ENCODE data around the gene PEA15.

Gene PEA15, protein sequence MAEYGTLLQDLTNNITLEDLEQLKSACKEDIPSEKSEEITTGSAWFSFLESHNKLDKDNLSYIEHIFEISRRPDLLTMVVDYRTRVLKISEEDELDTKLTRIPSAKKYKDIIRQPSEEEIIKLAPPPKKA

DNA sequence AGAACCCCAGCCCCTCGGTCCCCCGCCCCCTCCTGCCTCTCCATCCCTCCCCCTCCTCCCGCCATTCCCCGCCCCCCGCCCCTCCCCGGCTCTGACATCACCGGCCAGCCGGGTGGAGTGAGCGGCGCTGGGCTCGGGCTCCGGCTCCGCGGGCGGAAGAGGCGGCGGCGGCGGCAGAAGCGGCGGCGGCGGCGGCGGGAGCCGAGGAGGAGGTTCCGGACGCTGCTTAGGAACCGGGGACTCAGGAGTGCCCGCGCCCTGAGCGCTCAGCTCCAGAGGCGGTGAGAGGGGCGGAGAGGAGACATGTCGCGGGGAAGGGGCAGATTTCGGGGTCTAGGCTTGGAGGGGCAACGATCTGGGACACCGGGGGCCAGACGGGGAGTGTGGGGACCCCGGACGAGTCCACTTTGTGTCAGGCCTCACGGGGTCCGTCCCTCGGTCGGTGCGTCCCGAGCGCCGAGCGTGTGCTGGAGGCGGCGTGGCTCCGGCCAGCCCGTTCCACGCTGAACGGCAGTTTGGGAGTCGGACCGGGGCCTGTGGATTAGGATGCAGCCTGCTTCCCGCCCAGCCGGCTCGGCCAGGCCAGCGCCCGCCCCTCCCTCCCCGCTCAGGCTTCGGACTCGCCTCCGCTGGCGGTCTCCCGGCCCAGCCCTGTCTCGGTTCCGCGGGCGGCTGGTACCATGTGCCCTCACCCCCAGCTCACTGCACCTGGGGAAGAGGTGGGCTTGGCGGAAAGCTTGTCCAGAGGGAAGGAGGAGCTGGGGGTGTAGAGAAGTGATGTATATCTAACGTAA, at the start of gene PEA15:
Gene PEA15, plus strand, starts transcription at position 143 of the 794 bp plus-strand sequence. CDS start 6,161 bp downstream, outside the sequence.
- DNase-seq (ENCODE audit: low read depth in 2 of 2), result peak; percentile 58 to 68

DNA sequence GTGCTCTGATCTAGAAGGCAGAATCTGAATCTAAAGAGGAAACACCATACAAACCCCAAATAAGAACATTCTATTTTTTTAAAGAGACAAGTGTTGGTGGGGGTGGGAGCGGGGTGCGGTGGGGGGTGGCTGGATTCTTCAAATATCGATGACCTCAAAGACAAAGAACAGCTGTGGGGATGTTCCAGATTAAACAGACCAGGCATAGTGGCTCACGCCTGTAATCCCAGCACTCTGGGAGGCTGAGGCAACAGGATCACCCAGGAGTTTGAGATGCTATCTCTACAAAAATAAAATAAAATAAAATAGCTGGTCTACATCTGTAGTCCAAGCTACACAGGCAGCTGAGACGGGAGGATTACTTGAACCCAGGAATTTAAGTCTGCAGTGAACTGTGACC, 48.8 kb upstream of the PEA15 start:
- no peak for DNase-seq (ENCODE audit: low read depth in 2 of 2)

DNA sequence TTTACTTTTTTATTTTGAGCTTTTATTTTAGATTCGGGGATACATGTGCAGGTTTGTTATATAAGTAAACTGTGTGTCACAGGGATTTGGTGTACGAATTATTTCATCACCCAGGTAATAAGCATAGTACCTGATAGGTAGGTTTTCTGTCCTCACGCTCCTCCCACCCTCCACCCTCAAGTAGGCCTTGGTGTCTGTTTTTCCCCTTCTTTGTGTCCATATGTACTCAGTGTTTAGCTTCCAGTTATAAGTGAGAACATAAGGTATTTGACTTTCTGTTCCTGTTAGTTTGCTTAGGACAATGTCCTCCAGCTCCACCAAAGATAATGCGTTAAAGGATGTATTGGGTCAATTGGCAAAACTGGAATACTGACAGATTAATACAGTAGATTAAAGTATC, 48.0 kb upstream of the PEA15 start:
- no peak for DNase-seq (ENCODE audit: low read depth in 2 of 2)

DNA sequence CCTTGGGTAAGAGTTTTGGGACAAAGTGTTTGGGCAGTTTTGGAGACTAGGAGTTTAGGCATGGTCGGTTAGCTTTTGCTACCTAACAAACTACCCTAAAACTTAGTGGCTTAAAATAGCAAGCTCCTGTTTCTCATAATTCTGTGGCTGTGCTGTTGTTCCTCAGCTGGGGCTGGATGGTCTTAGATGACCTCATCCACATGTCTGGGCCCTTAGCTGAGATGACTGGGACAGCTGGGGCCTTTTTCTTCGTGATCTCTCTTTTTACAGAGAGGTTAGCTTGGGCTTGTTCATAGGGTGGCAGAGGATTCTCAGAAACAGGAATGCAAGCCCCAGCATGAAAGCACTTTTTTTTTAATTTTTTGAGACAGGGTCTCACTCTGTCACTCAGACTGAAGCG, 47.2 kb upstream of the PEA15 start:
- DNase-seq (ENCODE audit: low read depth in 2 of 2), result no peak

DNA sequence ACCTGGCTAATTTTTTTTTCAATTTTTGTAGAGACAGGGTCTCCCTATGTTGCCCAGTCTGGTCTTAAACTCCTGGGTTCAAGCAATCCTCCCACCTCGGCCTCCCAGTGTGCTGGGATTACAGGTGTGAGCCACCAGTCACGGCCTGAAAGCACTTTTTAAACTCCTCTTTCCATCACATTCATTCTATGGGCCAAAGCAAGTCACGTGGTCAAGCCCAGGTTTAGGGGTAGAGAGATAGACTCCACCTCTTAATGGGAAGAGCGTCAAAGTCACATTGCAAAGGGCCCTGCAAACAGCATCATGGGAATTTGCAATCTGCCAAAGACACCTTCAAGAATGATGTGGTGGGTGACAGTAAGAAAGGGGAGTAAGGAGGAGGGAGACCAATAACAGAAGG, 46.6 kb upstream of the PEA15 start:
- no peak for DNase-seq (ENCODE audit: low read depth in 2 of 2)

DNA sequence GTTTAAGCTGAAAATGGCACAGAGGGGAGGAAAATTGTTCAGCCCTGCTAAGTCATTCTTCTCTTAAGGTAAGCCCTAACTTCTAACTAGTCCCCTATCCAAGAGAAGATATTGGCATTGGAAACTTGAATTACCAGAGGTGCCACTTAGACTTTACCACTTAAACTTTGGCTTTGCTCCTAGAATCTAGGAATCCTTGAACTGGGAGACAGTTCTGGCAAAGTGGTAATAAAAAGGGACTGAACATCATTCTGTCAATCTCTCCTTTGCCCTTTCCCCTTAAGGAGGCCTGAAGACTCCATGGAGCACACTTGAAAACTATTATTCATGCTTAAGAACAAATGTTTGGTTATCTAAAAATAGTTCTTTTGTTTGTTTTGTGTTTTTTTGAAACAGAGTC, 45.3 kb upstream of the PEA15 start:
- DNase-seq (ENCODE audit: low read depth in 2 of 2), result no peak

DNA sequence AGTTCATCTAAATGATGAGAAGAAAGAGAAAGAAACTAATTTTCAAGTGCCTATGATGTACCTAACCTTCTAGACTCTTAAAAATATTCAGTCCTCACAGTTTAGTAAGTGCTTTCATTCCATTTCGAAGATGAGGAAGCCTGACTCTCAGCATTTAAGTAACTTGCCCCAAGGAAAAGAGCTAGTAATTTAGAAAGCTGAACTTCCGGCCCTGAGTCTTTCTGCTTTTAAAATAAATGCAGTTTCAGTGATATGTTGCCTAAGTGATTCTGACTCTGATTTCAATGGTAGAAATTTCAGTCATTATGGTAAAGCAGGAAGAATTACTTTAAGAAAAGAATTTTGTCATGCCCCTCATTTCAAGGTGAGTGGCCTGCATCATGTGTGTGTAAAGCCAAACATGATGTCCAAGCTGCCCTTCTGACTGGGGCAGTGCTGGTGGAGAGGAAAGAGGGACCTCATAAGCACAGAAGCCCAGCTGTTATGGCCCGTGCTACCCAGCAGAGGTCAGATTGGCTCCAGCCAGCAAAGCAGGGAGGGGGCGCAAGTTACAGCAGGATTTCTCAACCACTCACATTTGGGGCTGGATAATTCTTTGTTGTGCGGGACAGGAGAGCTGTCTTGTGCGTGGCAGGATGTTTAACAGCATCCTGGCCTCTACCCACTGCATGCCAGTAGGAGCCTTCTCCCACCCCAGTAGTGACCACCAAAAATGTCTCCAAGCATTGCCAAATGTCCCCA, 43.0 kb upstream of the PEA15 start:
- DNase-seq (ENCODE audit: low read depth in 2 of 2), result no peak

DNA sequence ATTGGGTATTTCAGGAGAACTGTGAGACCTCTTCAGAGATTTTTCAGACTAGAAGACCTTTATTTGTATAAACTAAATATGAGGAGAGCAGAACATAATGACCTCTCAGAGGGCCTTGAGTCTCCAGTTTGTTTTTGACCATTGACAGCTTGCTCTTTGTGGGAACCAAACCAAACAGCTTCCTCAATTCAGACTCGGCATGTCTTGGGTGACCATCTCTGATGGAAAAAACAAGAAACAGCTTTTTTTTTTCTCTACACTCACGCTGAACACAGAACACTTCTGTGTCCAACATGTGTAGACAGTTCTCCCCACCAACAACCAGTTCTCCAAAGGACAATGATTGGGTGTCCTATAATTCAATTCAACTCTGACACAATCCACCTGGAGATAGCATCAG, 42.3 kb upstream of the PEA15 start:
- DNase-seq (ENCODE audit: low read depth in 2 of 2), result no peak

DNA sequence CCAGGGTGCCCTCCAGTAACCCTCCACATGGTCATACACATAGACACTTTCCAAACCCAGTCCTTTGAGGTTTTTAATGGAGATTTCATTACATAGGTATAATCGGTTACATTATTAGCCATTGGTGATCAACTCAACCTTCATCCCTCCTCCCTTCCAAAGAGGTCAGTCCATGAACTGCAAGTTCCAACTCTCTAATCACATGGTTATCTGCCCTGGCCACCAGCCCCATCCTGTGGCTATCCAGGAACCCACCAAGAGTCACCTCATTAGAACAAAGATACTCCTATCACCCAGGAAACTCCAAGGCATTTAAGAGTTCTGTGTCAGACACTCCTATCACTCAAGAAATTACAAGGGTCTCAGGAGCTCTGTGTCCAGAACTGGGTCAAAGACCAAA, 41.6 kb upstream of the PEA15 start:
- no peak for DNase-seq (ENCODE audit: low read depth in 2 of 2)

DNA sequence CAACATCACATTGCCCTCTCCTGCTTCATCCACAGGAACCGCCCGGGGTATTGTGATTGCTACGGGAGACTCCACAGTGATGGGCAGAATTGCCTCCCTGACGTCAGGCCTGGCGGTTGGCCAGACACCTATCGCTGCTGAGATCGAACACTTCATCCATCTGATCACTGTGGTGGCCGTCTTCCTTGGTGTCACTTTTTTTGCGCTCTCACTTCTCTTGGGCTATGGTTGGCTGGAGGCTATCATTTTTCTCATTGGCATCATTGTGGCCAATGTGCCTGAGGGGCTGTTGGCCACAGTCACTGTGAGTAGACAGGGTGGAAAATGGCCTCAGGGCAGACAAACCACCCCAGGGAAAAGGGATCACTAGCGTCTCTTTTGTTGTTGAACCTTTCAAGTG, 41.1 kb upstream of the PEA15 start:
- no peak for DNase-seq (ENCODE audit: low read depth in 2 of 2)

DNA sequence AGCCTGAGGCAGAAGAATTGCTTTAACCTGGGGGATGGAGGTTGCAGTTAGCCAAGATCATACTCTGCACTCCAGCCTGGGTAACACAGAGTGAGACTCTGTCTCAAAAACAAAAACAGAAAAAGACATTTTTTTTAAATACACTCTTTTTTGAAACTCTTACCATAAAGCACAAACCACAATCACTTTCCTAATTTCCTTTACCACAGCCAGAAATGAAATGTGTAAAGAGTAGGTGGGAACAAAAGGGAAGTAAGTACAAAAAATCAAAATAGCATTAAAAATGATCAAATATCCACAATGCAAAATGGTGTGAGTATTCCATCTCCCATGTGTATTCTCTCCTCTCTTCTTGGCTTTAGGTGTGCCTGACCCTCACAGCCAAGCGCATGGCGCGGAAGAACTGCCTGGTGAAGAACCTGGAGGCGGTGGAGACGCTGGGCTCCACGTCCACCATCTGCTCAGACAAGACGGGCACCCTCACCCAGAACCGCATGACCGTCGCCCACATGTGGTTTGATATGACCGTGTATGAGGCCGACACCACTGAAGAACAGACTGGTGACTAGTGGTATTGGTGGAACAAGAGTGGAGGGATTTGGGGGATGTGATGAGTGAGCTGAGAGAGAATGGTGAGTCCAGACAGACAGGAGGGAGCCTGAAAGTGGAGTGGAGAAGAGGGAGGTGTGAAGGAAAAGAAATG, 38.9 kb upstream of the PEA15 start:
- no peak for DNase-seq (ENCODE audit: low read depth in 2 of 2)

DNA sequence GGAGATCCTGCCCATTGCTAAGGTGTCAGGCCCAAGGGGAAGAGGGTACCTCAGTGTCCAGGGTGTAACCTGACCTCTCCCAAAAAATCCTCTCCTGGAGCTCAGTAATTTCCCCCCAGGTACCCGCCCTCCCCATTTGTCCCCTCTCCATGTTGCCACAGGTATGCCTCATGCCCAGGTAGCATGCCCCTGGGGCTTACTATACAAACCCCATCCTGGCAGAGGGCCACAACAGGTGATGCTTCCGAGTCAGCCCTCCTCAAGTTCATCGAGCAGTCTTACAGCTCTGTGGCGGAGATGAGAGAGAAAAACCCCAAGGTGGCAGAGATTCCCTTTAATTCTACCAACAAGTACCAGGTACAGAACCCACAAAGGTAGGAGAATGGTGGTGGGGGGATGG, 38.1 kb upstream of the PEA15 start:
- no peak for DNase-seq (ENCODE audit: low read depth in 2 of 2)

DNA sequence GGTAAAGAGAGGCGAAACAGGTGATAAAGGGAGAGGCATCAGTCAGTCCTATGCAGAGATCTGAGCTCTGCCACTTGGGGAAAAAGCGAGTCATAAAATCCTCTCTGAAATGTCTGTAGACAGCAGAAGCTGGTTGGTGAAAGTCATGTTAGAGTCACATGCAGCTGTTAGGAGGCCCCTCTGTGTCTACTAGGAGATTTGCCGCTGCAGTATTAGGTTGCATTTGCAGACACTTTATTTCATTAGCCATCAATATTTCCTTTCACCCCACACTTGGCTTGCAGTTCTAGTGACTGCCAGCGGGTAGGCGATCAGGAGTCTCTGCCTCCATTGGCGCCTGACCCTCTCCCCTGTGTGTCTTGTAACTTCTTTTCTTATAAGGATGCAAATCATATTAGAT, 37.6 kb upstream of the PEA15 start:
- DNase-seq (ENCODE audit: low read depth in 2 of 2), result no peak

DNA sequence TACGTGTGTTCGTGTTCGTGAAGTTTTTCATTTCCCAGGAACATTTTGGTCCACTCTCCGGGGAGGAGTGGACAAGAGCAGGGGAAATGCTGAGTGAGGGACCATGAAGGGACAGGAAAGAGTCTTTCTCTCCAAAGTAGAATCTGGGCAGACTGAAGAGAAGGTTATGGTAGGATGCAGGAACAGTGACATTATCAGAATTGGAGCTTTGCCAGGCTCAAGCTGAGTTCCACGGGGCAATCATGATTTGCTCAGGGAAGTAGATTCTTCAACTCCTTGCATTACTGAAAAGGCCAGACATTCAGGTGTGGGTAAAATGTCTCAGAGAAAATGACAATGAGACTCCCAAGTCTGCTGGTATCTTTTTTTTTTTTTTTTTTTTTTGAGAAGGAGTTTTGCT, 37.2 kb upstream of the PEA15 start:
- DNase-seq (ENCODE audit: low read depth in 2 of 2), result no peak

DNA sequence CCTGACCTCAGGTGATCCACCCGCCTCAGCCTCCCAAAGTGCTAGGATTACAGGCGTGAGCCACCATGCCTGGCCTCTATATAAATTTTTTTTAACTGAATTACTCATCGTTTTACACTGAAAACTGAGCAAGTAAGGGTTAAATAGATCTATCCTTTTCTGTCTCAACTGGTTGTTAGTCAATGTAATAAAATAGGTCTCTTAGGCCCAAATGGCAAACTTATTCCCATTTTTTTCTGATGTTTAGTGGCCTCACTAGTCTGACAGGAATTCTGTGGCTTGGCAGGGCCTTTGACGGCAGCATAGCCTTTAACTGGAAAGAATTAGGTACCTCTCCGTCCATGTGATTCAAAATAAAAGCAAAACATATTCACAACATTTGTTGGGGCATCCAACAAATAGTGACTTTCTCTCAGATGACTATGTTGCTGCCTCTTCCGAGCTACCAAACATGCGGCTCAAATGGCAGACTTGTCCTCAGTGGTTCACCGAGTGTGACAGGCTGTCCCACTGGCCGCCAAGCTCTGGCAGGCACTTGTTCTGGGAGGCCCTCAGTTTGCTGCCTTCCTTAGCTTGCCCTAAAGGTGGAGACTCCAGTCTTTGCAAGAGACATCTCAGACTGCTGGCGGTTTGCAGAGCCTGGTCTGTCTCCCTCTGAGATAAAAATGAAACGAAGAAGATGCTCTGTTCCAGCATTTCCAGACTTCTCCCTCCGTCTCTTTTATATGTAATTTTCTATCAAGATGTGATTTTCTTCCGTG, 36.4 kb upstream of the PEA15 start:
- no peak for DNase-seq (ENCODE audit: low read depth in 2 of 2)

DNA sequence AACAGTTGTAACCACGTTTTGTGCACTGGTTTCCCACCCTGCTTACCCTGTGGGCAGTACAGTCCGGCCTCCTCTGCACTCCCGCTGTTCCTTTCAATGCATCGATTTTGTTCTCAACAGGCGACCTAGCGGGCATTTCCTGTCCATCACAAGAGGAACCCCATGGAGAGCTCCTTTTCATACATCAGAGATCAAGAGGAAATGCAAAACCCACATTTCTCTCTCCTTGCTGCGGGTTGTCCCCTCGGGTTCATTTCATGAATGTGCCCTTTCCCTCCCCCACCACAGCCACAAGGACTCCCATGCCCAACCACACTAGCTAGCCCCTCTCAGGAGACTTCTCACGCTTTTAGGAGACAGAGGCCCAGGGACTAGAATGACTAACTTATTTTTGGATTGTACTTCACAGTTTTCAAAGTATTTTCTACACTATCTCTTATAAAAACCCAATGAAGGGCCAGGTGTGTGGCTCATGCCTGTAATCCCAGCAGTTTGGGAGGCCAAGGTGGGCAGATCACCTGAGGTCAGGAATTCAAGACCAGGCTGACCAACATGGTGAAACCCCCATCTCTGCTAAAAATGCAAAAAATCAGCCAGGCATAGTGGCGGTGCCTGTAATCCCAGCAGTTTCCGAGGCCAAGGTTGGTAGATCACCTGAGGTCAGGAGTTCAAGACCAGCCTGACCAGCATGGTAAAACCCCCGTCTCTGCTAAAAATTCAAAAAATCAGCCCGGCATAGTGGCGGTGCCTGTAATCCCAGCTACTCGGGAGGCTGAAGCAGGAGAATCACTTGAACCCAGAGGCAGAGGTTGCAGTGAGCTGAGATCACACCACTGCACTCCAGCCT, 35.4 kb upstream of the PEA15 start:
- no peak for DNase-seq (ENCODE audit: low read depth in 2 of 2)

DNA sequence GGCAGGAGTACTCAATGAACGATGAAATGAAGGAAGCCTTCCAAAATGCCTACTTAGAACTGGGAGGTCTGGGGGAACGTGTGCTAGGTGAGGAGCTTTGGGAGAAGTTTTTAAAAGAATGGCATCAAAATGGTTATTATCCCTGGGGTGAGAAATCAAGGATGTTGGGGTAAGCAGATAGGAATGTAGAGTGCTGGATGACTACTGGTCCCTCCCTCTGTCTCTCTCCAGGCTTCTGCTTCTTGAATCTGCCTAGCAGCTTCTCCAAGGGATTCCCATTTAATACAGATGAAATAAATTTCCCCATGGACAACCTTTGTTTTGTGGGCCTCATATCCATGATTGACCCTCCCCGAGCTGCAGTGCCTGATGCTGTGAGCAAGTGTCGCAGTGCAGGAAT, 33.8 kb upstream of the PEA15 start:
- no peak for DNase-seq (ENCODE audit: low read depth in 2 of 2)

DNA sequence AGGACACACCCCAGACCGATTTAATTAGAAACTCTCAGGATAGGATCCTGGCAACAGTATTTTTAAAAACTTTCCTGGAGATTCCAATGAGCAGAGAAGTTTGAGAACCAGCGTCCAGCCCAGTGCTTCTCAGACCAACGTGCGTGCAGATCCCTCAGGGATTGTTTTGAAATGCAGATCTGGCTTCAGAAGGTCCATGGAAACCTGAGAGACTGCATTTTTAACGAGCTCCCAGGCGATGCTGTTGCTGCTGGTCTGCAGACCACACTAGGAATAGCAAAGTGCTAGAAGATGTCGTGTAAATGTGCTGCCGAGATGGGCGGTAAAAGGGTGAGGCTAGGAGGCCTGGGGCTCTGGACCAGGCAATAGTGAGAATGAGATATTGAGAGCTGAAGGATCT, 33.2 kb upstream of the PEA15 start:
- no peak for DNase-seq (ENCODE audit: low read depth in 2 of 2)

DNA sequence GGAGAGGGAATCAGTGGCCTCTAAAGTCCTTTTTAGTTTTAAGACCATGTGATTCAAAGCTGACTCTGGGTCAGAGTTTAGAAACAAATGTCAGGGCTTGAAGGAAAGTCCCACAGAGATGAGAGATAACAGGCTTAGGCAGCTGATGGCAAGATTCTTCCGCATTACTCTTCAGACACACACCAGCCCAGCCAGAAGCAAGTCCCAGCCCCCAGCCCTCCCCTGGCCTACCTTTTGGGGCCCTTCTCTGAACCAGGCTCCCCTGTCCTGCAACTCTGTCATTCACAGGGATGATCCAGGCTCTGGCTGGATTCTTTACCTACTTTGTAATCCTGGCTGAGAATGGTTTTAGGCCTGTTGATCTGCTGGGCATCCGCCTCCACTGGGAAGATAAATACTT, 28.0 kb upstream of the PEA15 start:
- DNase-seq (ENCODE audit: low read depth in 2 of 2), result no peak

DNA sequence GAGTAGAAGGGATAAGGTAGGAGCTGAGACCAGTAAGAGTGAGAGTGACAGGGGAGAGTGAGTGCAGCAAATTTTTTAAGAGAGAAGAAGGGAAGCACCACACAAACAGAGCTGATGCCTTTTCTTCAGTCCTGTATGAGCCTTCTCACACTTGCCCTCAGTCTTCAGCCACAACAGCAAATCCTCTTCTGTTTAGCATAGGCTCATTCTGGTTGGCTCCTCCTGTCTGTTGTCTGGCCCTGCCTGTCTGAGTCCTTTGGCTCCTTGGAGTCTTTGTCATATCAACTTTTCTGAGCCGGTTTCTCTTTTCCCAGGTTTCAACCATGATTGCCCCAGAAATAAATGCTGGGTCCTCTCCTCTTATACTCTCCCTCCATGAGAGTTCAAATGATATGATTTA, 27.5 kb upstream of the PEA15 start:
- no peak for DNase-seq (ENCODE audit: low read depth in 2 of 2)

DNA sequence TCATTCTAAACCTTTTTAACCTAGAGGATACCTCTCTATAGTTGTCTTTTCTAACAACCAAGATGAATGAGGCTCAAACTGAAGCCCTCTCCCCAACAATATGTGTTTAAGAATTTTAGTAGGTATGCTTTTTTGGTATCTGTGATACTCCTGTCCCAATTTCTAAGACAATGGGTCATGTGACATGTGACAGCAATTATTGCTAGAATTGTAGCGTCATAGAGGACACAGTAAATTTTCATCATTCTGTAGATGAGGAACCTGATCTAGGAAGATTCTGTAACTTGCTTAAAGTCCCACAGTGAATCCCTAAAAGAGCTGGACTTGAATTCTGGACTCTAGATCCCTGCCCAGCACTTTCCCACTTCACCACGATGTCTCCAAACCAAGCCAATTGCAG, 26.5 kb upstream of the PEA15 start:
- no peak for DNase-seq (ENCODE audit: low read depth in 2 of 2)

Measured in stimulated activated CD4-positive, alpha-beta T cell treated with anti-CD3 and anti-CD28 coated beads, Interleukin-1b, Interleukin-23, amount 100 ng/mL, for 4 hours (primary cell).